Measurements from ENCODE around the gene ZSWIM7. TPM values are rescaled to one million over a fixed set of nuclear protein-coding genes. Genes with fewer than 3 reads are reported as not detected.
A peak's percentile ranks its signal among the peaks of the same experiment; 100 is the strongest.

Gene ZSWIM7
- total RNA-seq, 3 donors from 2014 or later (not counting 1 experiment from before 2014, with no cell fraction given), result 14.6 to 19.0 (median 16.3) TPM

GRCh38 chr17:16013943-16014407 lies 14.5 kb upstream of the ZSWIM7 start:
- peaks cover 1% of the 10 kb centered on the region for H3K36me3 Mint-ChIP-seq
- Histone ChIP-seq H3K36me3 (ENCODE audit: control insufficient read depth, insufficient read depth, low read length) (peaks cover 37% of the 10 kb centered on the region), H3K4me1 (ENCODE audit: control insufficient read depth, insufficient read depth, low read length) (no peaks in the 10 kb centered on the region), H3K27me3 (ENCODE audit: control insufficient read depth, insufficient read depth, low read length) (no peaks in the 10 kb centered on the region), H3K9me3 (ENCODE audit: control insufficient read depth, insufficient read depth, low read length) (no peaks in the 10 kb centered on the region), H3K4me3 (ENCODE audit: low read length) (no peak overlapping the region), H3K27ac (ENCODE audit: low read length) (no peak overlapping the region)
- WGBS (ENCODE audit: insufficient coverage), result 72% methylated on average over 2 of the region's 3 CpGs
- TF ChIP-seq, protein P1, sequence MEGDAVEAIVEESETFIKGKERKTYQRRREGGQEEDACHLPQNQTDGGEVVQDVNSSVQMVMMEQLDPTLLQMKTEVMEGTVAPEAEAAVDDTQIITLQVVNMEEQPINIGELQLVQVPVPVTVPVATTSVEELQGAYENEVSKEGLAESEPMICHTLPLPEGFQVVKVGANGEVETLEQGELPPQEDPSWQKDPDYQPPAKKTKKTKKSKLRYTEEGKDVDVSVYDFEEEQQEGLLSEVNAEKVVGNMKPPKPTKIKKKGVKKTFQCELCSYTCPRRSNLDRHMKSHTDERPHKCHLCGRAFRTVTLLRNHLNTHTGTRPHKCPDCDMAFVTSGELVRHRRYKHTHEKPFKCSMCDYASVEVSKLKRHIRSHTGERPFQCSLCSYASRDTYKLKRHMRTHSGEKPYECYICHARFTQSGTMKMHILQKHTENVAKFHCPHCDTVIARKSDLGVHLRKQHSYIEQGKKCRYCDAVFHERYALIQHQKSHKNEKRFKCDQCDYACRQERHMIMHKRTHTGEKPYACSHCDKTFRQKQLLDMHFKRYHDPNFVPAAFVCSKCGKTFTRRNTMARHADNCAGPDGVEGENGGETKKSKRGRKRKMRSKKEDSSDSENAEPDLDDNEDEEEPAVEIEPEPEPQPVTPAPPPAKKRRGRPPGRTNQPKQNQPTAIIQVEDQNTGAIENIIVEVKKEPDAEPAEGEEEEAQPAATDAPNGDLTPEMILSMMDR (IDR thresholded peaks at IDR 0.05), result no peak
- peak overlapping the region in 1 of 2 donors; percentile 23 for H3K27ac Mint-ChIP-seq
- DNase-seq, result no peak
- no peak for ATAC-seq
- peaks cover 0 to under 1% of the 10 kb centered on the region in 2 donors for H3K4me1 Mint-ChIP-seq
- H3K9me3 Mint-ChIP-seq, result no peaks in the 10 kb centered on the region
- no peak overlapping the region for H3K4me3 Mint-ChIP-seq
- intact Hi-C loops (cut with micrococcal nuclease), result no loop called here
- H3K27me3 Mint-ChIP-seq (ENCODE audit: low read depth in 2 of 2), result no peaks in the 10 kb centered on the region

GRCh38 chr17:16007439-16007838 lies 7.9 kb upstream of the ZSWIM7 start:
- H3K27me3 Mint-ChIP-seq (ENCODE audit: low read depth in 2 of 2), result no peaks in the 10 kb centered on the region
- TF ChIP-seq, protein P1 (IDR thresholded peaks at IDR 0.05), result no peak
- no peak overlapping the region for H3K4me3 Mint-ChIP-seq
- Histone ChIP-seq H3K27ac (ENCODE audit: low read length) (no peak overlapping the region), H3K4me3 (ENCODE audit: low read length) (no peak overlapping the region), H3K27me3 (ENCODE audit: control insufficient read depth, insufficient read depth, low read length) (no peaks in the 10 kb centered on the region), H3K9me3 (ENCODE audit: control insufficient read depth, insufficient read depth, low read length) (no peaks in the 10 kb centered on the region), H3K4me1 (ENCODE audit: control insufficient read depth, insufficient read depth, low read length) (no peaks in the 10 kb centered on the region), H3K36me3 (ENCODE audit: control insufficient read depth, insufficient read depth, low read length) (peaks cover 74% of the 10 kb centered on the region)
- 87% methylated on average over 2 of the region's 3 CpGs for WGBS (ENCODE audit: insufficient coverage)
- intact Hi-C loops (cut with micrococcal nuclease), result no loop called here
- peaks cover 5 to 10% of the 10 kb centered on the region in 2 donors for H3K4me1 Mint-ChIP-seq
- H3K36me3 Mint-ChIP-seq, result peaks cover 26% of the 10 kb centered on the region
- DNase-seq (no peak), ATAC-seq (no peak)
- H3K9me3 Mint-ChIP-seq, result no peaks in the 10 kb centered on the region
- H3K27ac Mint-ChIP-seq, result no peak overlapping the region

- no peak for DNase-seq
- Mint-ChIP-seq H3K27me3 (ENCODE audit: low read depth in 2 of 2) (no peaks in the 10 kb centered on the region), H3K9me3 (no peaks in the 10 kb centered on the region), H3K4me3 (no peak overlapping the region), H3K36me3 (peaks cover 26% of the 10 kb centered on the region), H3K27ac (peak overlapping the region in 1 of 2 donors; percentile 20), H3K4me1 (peaks cover 20 to 21% of the 10 kb centered on the region in 2 donors)
- H3K4me3 ChIP-seq (ENCODE audit: low read length), result no peak overlapping the region
- peaks cover 71% of the 10 kb centered on the region for H3K36me3 ChIP-seq (ENCODE audit: control insufficient read depth, insufficient read depth, low read length)
- no peaks in the 10 kb centered on the region for H3K9me3 ChIP-seq (ENCODE audit: control insufficient read depth, insufficient read depth, low read length)
- intact Hi-C loops (cut with micrococcal nuclease), result no loop called here
- 100% methylated on average over 1 of the region's 1 CpG for WGBS (ENCODE audit: insufficient coverage)
- ATAC-seq, result no peak
- H3K4me1 ChIP-seq (ENCODE audit: control insufficient read depth, insufficient read depth, low read length), result peaks cover 4% of the 10 kb centered on the region
- TF ChIP-seq, protein P1 (IDR thresholded peaks at IDR 0.05), result no peak
- no peak overlapping the region for H3K27ac ChIP-seq (ENCODE audit: low read length)
- H3K27me3 ChIP-seq (ENCODE audit: control insufficient read depth, insufficient read depth, low read length), result no peaks in the 10 kb centered on the region
Measured at GRCh38 chr17:16005636-16006035, 6.1 kb upstream of the ZSWIM7 start.

- Mint-ChIP-seq H3K27me3 (ENCODE audit: low read depth in 2 of 2) (no peaks in the 10 kb centered on the region), H3K27ac (no peak overlapping the region), H3K9me3 (no peaks in the 10 kb centered on the region), H3K36me3 (peaks cover 24% of the 10 kb centered on the region), H3K4me3 (no peak overlapping the region), H3K4me1 (peaks cover 23 to 33% of the 10 kb centered on the region in 2 donors)
- intact Hi-C loops (cut with micrococcal nuclease), result no loop called here
- TF ChIP-seq, protein P1 (IDR thresholded peaks at IDR 0.05), result no peak
- Histone ChIP-seq H3K36me3 (ENCODE audit: control insufficient read depth, insufficient read depth, low read length) (peaks cover 66% of the 10 kb centered on the region), H3K27me3 (ENCODE audit: control insufficient read depth, insufficient read depth, low read length) (no peaks in the 10 kb centered on the region), H3K4me3 (ENCODE audit: low read length) (no peak overlapping the region), H3K4me1 (ENCODE audit: control insufficient read depth, insufficient read depth, low read length) (peaks cover 12% of the 10 kb centered on the region), H3K27ac (ENCODE audit: low read length) (no peak overlapping the region), H3K9me3 (ENCODE audit: control insufficient read depth, insufficient read depth, low read length) (no peaks in the 10 kb centered on the region)
- ATAC-seq (no peak), DNase-seq (no peak)
- 90% methylated on average over 1 of the region's 1 CpG for WGBS (ENCODE audit: insufficient coverage)
Measured at GRCh38 chr17:16003841-16004240, 4.3 kb upstream of the ZSWIM7 start.
